ENCODE measurements around the gene OARD1.
A peak's percentile ranks its signal among the peaks of the same experiment; 100 is the strongest.

OARD1 gene

DNA sequence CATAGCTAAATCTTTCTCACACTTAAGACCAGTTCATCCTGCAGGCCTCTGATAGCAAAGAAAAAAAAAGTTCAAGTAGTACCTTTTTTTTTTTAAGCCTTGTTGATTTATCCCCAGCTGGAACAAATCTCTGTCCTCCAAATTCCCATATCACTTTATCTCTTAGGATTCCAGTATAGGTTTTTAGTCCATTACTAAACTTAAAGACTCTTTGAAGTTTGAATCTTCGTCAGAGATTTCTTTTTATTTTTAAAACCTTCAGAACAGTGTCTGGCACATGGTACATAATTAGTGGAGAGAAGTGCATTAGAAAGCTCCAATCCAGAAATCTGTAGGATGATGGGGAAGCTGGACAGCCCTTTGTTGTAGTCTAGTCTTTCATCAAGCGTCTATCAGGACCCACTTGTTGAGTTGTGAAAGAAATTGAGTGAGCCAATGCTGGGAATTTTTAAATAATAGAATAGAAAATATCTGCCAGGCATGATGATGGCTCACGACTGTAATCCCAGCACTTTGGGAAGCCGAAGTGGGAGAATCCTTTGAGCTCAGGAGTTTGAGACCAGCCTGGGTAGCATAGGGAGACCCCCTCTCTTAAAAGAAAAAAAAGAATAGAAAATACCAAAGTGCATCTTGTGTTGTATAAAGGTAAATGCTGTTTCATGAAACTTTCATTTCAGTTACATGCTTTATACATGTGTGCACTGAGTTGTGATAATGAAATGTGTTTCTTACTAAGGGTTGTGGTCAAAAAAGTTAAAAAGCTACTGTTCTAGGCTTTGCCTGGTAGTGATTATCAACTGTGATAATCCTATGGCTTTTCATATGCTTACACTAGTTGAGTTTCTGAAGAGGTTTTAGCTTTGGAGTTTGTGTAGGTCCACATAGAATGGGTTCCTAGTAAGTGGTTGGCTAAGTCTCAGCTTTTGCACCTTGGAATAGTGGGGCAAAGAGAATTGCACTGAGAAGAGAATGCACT, 3.8 kb upstream of the OARD1 start:
- H3K27ac ChIP-seq: peak overlapping the region in 1 of 21 experiments; percentile 99
- no peak overlapping the region for H3K4me3 ChIP-seq

DNA sequence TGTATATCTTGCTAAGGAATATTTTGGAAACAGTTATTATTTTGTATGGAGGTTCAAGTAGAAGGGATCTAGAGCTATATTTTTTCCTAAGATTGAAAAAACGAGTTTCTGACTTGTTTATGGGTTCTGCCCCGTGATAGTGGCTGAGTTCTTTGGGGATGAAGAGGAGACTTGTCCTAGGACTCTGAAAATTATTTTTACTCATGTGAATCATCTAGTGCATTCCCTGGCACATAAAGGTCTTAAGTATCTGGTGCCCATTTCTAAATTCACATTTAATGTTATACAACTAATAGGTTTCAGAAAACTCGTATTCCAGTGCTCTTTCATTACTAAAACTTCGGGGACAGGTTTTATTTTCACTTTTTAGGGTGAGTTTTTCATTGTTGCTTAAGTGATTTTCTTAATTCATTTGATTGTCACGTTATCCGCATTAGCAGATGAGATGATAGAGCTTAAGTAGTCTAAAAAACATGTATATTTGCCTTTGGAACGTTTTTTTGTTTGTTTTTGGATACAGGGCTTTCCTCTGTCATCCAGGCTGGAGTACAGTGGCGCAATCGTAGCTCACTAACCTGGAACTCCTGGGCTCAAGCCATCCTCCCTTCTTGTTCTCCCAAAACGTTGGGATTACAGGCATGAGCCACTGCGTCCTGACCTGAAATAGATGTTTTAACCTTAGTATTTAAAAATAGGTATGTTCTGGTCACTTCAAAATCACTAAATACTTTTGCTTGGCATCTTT, 2.7 kb upstream of the OARD1 start:
- H3K27ac ChIP-seq: peak overlapping the region in 15 of 21 experiments; percentile 94 to 100 (median 99)
- H3K4me3 ChIP-seq: peak overlapping the region in 4 of 7 experiments; percentile 4 to 99 (median 96)

DNA sequence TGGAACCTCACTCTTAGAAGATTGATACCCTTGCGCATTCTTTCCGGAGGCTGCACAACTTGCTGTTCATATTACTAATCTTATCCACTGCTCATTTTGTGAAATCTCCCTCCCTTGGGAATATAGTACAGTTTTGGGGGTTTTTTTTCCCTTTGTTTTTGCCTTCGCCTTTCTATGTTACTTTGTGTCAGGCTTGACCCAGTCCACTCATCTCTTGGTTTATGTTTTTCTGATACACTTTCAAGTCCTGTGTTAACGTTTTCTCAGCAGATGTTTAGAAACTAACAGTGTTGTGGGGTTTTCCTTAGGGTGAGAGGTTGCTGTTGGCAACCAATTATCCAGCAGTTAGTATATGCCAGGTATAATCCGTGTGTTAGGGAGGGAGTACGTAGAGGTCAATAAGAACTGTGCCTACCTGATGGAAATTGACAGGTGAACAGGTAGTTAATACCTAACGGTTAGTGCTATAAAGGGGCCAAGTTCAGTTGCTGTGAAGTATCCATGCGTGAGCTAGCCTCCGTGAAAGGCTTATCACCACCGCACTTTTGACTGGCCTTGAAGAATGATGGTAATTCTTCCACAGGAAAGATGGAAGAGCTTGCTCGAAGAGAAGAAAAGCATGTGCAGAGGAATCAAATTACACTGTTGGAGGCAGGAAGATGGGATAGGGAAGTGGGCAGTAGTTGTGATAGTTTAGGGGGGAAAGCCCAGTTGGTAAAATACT, 2.0 kb upstream of the OARD1 start:
- Histone ChIP-seq H3K4me3 (peak overlapping the region; percentile 70 to 99 (median 93)), H3K27ac (peak overlapping the region in 20 of 21 experiments; percentile 93 to 100 (median 98))

DNA sequence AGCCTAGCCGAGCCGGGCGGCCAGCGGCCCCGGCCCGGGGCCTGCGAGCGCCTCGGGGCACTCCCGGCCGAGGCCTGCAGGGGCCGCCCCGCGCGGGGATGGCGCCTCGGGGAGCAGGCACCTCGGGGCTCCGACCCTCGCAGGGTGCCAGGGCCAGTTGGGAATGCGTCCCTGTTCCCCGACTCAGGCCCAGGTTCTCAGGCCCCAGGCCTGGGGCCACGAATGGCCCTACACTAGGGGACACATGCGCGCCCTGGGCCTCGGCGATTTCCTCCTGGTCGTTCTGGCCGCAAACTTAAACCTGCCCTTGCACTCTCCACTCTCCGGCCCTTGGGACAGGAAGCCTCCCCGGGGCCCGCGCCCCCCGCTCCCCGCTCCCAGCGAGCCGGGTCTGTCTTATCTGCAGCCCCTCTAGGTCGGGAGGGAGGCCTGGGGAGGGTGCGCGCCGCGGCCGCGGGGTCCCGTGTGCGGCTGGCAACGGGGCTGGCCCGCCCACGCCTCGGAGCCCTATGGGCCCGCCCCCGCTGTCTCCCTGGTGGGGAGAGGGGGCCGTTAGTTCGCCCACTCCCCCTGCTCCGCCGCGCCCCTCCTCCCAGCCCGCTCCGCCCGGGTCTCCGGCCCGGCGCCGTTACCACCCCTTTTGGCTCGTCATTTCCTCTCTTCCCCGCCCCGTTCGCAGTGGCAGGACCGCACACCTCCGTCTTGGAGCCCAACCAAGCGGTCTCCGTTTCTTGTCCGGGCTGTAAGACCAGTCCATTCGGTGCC, 1.2 kb upstream of the OARD1 start:
- H3K4me3 ChIP-seq: peak overlapping the region; percentile 70 to 99 (median 93)
- peak overlapping the region; percentile 93 to 100 (median 98) for H3K27ac ChIP-seq

DNA sequence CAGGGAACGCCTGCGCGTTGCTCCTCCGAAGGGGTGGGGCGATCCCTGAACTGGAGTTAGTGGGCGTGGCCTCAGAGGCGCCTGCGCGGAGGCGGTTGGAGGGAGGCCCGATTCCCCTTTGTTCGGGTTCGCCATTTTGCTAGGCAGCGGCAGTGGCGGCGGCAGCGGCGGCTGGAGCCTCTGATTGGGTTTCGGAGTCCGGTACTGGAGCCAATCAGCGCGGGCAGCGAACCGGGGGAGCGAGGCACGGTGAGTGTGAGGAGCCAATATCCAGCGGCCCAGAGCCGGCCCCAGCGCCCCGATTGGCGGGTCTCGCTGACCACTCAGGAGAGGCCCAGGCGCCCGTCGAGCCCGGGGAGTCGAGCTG, 663 bp upstream of the OARD1 start, which contains the start of gene NFYA:
TSS of gene NFYA (plus strand) at position 139 of the 367 bp plus-strand sequence. CDS start 6,116 bp downstream, outside the sequence.
- H3K4me3 ChIP-seq: peak within 1 kb of the TSS; percentile 70 to 99 (median 93)

DNA sequence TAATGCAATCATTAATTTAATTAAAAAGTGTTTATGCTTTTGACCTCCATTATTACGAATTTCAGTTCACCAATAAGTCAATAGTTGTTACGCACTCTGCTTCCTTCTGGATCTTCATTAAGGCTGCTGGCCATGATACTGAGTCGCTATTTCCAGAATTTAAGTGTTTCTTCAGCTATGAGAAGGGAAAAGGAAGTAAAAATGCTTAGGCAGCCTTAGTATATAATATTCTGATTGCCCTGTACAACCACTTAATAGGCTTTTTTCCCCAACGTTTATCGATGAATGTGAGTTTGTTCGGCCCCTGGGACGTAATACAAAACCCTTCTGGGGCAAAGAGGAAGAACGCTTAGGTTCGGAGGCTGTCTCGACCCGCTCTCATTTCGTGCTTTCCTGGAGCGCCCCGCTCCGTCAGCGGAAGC, 644 bp downstream of the OARD1 start:
- Histone ChIP-seq H3K27ac (peak overlapping the region; percentile 84 to 100 (median 98)), H3K4me3 (peak overlapping the region; percentile 70 to 99 (median 93))

More for the DNA sequence above, 663 bp upstream of the OARD1 start, which contains the start of gene NFYA:
- peak within 1 kb of the TSS; percentile 93 to 100 (median 98) for H3K27ac ChIP-seq

DNA sequence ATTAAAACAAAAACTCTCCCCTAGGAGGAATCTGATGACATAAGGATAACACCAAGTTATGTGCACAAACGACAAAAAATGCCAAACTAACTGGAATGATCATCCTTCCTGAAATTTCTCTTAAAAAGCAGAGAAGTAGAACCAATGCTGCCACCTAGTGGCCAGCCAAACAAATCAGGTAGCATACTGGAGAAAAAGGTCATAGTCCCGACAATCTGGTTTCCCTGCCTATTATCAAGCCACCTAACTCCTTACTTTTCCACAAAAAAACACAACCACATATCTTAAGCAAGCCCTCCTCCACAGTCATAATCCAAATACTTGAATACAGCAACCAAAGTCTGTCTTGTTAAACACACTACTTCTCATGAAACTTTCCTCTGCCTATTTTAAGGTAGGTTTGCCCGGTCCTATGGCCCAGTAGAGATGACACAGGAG, 5.3 kb downstream of the OARD1 start:
- H3K4me3 ChIP-seq: no peak overlapping the region
- no peak overlapping the region for H3K27ac ChIP-seq

DNA sequence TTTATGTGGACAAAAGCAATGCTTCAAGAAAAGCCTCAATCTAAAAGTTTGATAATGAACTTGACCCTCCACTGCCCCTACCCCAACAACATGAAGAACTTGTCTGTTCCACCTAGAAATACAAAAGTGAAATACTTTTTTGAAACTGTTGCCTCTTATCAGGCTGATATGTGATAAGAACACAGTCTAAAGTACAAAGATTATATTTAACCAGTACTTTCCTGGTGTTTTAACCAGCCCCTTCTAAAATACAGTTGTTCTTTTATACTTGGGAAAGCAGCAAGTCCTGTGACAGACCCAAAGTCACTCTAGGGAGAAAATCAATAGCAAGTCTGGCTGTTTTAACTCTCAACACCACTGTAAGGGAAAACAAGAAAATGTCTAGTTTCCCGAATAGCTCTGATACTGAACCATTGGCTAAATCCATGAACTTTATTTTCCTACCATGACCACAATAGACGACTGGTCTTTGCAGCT, 6.6 kb downstream of the OARD1 start:
- Histone ChIP-seq H3K4me3 (no peak overlapping the region), H3K27ac (no peak overlapping the region)

DNA sequence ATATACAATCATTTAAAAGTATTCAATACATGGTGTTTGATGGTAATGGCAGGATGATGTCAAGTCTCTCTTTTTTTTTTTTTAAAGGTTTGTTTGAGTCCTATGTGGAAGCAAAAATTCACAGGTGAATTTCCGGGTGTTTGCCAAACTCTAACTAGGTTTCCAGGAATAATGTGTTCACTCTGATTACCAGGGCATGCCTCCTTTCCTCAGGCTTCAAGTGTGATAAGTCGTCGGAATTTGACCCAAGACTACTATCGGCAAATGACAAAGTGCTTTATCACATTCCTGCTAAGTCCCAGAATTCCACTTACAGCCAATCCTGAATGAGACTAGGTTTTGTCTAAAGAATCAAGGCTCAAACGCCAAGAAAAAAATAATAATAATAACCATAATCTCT, 7.3 kb downstream of the OARD1 start:
- Histone ChIP-seq H3K27ac (no peak overlapping the region), H3K4me3 (no peak overlapping the region)

DNA sequence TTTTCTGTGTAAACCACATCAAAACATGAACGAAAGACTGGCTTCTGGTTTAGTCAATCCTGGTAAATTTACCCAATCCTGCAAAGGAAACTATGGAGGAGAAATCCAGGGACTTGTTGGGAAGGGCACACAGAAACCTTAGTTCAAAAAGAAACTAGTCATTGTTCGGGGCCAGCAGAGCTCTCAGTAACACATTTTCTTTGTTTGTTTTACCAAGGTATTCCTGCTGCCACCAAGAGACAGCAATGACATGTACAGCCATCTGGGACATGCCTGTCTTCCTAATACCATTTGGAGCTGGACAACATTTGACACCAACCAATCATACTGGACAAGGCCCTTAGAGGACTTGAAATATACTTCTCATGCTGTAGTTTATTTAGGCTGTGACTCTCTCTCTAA, 8.3 kb downstream of the OARD1 start:
- Histone ChIP-seq H3K27ac (no peak overlapping the region), H3K4me3 (no peak overlapping the region)

DNA sequence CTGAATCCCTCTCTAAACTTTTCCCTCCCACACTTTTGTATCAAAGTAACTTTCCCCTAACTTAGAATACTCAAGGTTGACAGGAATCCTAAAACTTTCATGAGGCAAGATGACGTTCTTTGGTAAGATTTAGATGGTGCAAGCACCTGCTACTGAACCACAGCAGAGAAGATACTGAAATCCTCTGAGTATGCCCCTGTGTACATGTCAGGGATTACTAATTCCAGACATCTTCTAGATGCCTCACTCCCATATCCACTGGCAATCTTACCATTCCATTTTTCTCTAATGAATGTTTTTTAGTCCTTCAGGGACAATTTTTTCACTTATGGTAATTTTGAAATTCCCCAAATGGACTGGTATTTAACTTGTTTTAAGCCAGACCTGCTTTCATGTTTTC, 10.1 kb downstream of the OARD1 start:
- Histone ChIP-seq H3K4me3 (no peak overlapping the region), H3K27ac (no peak overlapping the region)

DNA sequence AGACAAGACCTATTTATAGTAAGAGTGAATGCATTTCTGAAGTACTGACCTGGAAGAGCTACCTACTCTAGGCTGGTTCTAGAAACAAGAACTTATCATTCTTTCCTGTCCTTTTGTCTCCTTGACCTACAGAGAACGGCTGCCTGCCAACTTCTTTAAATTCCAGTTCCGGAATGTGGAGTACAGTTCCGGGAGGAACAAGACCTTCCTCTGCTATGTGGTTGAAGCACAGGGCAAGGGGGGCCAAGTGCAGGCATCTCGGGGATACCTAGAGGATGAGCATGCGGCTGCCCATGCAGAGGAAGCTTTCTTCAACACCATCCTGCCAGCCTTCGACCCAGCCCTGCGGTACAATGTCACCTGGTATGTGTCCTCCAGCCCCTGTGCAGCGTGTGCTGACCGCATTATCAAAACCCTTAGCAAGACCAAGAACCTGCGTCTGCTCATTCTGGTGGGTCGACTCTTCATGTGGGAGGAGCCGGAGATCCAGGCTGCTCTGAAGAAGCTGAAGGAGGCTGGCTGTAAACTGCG, 10.9 kb downstream of the OARD1 start:
- H3K4me3 ChIP-seq: no peak overlapping the region
- no peak overlapping the region for H3K27ac ChIP-seq

DNA sequence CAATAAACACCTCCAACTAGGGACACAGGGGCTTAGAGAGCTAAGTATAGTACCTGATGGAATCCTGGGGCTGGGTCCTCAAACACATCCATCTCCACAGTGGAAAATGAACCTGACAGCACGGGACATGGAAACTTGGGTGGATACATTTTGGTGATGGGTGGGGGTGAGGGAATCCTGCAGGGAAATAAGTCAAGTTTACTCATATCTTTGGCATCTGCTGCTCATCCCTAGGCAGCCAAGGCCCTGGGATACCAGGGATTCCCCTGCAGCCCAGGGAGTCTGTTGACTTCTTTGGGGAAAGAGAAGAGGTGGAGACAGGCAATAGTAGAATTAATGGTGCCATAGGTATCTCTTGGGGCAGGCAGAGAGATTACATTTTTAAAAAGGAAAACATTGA, 12.6 kb downstream of the OARD1 start:
- no peak overlapping the region for H3K27ac ChIP-seq
- no peak overlapping the region for H3K4me3 ChIP-seq

DNA sequence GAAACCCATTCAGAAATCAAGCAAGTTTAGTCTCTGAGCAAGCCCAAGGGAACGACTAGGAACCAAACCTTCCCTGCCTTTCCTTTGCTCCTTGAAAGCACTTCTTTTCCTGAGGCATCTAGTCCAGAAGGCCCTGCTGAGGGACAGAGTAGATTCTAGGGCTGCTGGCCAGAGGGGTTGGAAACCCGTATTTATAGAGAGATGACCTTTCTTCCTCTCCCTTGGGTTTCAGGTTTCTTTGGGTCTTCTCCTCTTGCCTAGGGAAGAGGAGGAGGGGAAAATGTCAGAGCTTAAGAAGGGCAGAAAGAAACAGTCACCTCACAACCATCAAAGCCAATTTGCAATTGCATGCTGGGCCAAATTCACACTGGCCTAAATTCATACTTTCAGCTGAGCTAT, 13.4 kb downstream of the OARD1 start:
- H3K27ac ChIP-seq: no peak overlapping the region
- H3K4me3 ChIP-seq: no peak overlapping the region

DNA sequence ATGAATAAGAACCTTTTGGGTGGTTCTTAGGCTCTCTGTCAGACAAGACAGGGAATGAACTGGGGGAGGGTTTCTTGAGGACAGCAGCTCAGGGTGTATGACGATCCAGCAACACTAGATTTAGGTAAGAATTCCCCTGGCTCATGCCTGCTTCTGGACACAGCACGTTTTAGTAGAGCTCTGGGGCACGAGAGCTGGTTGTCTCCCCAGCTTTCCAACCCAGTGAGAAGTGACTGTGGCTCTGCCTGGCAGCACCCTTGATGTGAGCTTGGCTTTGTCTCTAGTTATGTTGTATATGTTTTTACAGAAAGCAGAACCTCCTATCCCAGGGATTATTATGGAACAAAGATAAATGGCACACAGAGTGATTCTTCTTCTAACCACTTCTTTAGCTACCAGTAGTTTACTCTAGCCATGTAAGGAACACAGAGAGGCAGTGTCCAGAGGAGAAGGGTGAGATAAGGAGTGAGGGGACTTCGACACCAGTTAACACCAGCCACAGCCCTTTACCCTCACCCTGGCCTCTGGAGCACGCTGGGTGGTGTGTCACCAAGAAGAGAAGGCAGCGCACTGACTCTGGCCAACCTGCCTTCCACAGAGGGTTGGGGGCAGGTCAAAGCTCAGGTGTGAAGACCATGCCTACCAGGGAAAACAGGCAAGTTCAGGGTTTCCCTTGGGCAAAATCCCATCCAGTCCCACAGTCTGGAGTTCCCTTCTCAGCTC, 15.2 kb downstream of the OARD1 start:
- no peak overlapping the region for H3K4me3 ChIP-seq
- no peak overlapping the region for H3K27ac ChIP-seq

DNA sequence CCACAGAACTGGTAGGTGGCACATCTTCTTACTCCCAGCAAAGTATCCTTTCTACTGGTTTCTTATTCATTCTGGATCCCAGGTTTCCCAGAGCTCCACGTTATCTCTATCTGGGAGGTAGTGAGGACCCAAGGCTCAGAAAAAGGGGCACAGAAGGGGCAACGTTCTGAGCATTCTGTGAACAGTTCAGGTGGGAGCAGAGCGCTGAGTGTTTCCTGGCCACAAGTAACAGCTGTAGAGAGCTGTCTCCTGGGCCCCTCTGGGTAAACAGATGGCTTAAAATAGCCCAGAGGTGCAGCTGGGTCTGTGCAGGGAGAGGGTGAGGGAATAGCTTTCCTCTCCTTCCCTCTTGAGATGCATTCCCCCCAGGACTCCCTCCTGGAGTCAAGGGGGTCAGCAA, 17.0 kb downstream of the OARD1 start:
- no peak overlapping the region for H3K27ac ChIP-seq
- no peak overlapping the region for H3K4me3 ChIP-seq

DNA sequence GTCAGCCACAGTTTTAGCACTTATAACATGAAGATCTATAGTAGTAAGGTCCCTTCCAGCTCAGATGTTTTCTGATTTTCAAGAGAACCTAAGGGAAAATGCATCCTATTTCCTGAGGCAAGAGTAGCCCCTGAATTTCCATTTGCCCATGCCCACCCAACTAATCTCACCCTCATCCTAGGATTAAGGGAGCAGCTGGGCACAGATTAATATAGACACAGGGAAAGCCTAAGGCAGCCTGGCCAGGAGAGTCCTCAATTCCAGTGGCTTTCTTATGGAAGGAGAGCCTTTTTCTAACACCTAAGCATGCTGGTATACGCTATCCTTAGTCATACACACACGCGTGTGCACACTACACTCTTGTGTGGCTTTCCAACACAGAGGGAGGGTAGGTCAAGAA, 17.6 kb downstream of the OARD1 start:
- Histone ChIP-seq H3K27ac (no peak overlapping the region), H3K4me3 (no peak overlapping the region)

DNA sequence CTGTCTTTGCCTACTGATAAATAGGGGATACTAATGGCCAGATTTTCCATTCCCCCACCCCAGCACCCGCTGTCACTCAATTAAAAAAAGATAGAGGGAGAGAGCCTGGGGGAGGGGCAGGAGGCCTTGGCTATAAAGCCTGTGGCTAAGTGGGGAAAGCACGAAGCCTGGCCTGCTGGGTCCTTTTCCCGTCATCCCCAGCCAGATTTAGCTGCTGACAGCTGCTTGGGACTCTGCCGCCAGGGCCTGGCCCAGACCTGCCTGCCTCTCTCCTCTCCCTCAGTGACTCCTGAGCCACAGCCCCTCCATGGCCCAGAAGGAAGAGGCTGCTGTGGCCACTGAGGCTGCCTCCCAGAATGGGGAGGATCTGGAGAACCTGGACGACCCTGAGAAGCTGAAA, 19.1 kb downstream of the OARD1 start, which contains the start of gene APOBEC2:
TSS of gene APOBEC2 (plus strand) at position 162 of the 400 bp plus-strand sequence. CDS start at position 308, 146 bp downstream.
- peak within 1 kb of the TSS in 1 of 21 experiments; percentile 42 for H3K27ac ChIP-seq
- no peak within 1 kb of the TSS for H3K4me3 ChIP-seq
